Measurements from ENCODE around the gene GPRIN1.
A peak's percentile ranks its signal among the peaks of the same experiment; 100 is the strongest.

Gene GPRIN1

GRCh38 chr5:176609724-176610434, at the start of gene GPRIN1:
Gene GPRIN1, minus strand, starts transcription at chr5:176610156. Its CDS starts 10,322 bp downstream, at chr5:176599834.
- peak; percentile 45 for DNase-seq (ENCODE audit: low read depth)

- no peak for DNase-seq (ENCODE audit: low read depth)
These were observed 49.5 kb upstream of the GPRIN1 start for GRCh38 chr5:176659512-176659839.

DNA sequence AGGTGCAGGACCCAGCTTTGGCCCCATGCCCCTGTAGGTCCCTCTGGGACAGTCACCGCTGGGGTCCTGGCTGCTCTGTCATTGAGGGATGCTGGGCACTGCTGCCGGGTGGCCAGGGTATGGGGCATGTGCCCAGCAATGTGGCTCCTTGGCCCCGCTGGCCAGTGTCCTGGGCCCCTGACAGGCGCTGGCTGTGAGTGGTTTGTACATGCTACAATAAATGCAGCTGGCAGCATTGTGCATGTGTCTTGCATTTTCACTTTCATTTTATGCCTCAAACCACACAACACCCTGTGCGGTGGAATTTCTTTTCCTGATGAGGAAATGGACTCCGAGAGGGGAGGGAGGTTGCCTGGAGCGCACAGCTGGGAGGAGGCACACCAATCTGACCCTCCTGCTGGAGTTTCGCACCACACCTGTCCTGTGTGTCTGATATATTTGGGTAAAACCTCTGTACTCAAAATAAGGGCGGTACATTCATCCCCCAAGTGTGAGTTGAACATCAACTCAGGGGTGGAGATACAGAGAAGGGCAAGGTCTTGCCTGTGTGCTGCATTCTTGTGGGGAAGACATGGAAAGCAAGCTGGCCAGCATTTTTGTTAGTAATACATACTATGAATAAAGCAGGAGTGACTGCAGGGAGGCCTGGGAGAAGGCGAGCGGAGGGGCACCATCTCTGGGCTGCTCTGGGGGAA, 49.0 kb upstream of the GPRIN1 start:
- no peak for DNase-seq (ENCODE audit: low read depth)

- DNase-seq (ENCODE audit: low read depth) = peak; percentile 40
These were observed 48.1 kb upstream of the GPRIN1 start for GRCh38 chr5:176658007-176658599.

- no peak for DNase-seq (ENCODE audit: low read depth)
These were observed 46.6 kb upstream of the GPRIN1 start for GRCh38 chr5:176656467-176656990.

DNA sequence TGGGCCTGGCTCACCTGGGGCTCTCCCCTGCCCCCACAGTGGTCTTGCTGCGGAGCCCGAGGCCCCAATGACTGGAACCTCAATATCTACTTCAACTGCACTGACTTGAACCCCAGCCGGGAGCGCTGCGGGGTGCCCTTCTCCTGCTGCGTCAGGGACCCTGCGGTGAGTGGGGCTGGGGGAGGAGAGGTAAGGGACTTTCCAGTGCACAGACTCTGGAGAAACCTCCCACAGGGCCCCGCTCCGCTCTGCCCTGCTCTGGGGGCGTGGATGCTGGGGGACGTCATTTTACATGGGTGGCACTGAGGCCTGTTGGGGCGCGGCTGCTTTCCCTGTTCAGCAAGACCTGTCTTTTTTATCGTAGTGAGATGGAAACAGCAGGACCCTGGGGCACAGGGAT, 44.9 kb upstream of the GPRIN1 start:
- no peak for DNase-seq (ENCODE audit: low read depth)

- peak; percentile 81 for DNase-seq (ENCODE audit: low read depth)
These were observed 43.7 kb upstream of the GPRIN1 start for GRCh38 chr5:176653401-176654385.

DNA sequence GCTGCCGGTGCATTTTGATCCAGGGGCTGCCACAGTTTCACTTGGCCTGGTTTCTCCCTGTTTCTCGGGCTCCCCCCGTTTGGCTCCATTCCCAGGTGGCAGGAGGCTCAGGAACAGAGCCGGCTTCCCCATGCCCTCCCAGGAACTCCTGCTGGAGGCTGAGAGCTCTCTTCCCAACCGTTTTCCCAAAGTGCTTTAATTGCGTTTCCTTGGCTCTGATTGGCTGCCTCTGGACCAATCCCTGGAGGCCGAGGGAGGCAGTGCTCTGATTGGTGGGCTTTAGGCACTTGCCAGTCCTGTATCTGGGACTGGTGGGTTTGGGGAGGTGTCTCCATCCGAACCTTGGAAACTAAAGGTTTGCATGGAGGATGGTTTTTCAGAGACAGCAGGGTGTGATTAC, 42.2 kb upstream of the GPRIN1 start:
- no peak for DNase-seq (ENCODE audit: low read depth)

- DNase-seq (ENCODE audit: low read depth) = no peak
These were observed 41.6 kb upstream of the GPRIN1 start for GRCh38 chr5:176651472-176651980.

DNA sequence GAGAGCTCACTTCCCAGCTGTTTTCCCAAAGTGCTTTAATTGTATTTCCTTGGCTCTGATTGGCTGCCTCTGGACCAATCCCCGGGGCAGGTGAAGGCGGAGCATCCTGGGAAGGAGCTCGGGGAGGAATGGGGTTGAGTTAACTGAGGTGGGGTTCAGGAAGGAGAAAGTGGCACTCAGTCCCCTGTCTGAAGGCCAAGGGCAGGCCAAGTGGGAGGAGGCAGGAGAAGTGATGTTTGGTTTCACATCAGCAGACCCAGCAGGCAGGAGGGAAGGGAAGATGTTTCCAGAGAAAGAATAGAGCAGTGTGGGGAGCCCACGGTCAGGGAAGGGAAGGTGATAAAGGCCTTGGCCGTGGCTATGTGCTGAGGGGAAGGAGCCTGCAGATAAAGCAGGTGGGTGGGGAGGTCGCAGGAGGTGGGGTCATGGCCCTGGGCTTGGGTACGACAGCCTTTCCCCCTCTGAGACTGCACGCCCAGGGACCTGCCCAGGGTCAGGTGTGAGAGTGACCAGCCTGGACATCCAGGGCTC, 40.5 kb upstream of the GPRIN1 start:
- DNase-seq (ENCODE audit: low read depth) = no peak

- DNase-seq (ENCODE audit: low read depth) = no peak
These were observed 38.7 kb upstream of the GPRIN1 start for GRCh38 chr5:176648474-176649194.

- no peak for DNase-seq (ENCODE audit: low read depth)
These were observed 38.0 kb upstream of the GPRIN1 start for GRCh38 chr5:176647843-176648473.

DNA sequence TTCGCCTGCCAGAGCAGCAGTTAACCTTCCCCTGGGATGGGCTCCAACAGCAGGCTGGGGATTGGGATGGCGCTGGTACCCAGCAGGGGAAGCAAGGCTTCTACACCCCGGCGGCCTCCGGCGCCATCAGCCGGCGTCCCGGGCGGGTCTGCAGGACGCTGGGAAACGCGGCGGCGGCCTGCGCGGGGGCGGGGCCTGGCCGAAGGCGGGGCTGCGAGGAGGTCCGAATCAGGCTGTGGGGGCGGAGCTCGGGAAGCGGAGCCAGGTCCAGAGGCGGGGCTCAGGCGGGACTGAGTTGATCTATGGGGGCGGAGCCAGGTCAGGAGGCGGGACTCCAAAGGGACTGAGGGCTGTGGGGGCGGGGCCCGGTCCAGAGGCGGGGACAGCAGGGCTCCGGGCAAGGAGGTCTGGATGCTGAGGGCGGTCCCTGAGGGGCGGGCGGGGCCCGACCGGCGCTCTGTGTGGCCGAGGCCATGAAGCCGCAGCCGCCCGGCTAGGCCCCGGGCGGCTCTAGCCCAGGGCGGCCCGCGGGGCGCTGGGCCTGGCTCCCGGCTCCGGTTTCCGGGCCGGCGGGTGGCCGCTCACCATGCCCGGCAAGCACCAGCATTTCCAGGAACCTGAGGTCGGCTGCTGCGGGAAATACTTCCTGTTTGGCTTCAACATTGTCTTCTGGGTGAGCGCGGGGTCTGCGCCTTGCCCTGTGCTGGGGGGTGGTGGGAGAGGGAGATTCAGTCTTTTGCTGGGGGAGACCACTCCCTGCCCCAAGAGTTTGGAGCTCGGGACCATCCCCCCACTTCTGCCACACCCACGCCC, 37.3 kb upstream of the GPRIN1 start, which contains the start of gene TSPAN17:
Gene TSPAN17, plus strand, starts transcription at position 455 of the 813 bp plus-strand sequence. Its CDS starts 132 bp downstream, at position 587.
- DNase-seq (ENCODE audit: low read depth) = peak; percentile 98

DNA sequence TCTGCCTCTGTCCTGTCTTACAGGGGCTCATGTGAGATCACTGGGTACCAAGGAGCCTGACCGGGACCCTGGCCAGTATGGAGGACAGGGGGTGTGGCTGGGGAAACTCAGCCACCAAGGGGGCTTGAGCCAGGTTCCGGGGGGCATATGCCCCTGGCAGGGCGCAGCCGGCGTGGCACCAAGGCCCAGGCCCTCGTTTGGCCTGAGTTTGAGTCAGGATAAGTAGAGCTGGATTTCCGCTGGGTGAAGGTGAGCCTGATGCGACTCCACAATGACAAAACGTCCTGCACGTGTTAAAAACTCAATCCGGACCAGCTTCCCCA, 36.7 kb upstream of the GPRIN1 start:
- DNase-seq (ENCODE audit: low read depth) = no peak

DNA sequence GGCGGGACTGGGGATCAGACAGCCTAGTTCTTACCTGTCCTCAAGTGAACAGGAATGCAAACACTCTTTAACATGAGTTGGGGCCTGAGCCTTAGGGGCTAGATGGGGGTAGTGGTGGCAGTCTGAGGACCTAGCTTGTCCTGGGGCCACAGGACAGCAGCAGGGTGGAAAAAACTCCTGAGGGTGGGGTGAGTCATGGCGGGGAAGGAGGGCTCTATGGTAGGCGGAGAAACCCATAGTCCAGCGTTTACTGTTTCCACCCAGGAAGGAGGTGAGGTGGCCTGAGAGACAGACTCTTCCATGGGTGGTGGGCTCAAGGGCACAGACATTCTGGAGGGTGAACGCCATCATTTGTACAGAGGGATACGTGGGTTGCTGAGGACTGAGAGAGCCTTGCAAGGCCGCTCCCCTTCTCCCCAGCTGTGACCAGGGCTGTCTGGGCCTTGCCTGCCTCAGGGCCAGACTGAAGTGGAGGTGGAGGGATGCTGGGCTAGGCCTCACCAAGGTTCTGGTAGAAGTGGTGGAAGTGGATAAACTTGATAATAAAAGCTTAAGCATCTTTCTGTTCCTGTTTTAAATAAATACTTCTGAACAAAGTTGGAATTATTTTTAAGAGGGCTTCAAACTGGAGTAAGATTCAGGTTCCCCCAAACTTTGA, 36.2 kb upstream of the GPRIN1 start:
- DNase-seq (ENCODE audit: low read depth) = no peak

GRCh38 chr5:176644878-176645670, 35.1 kb upstream of the GPRIN1 start:
- DNase-seq (ENCODE audit: low read depth) = no peak

- no peak for DNase-seq (ENCODE audit: low read depth)
These were observed 34.3 kb upstream of the GPRIN1 start for GRCh38 chr5:176644294-176644693.
